Stimulated activated CD4-positive, alpha-beta T cell treated with anti-CD3 and anti-CD28 coated beads, Interleukin-12 subunit alpha, Interleukin-12 subunit beta, amount 100 ng/mL, for 48 hours (primary cell): ENCODE data around the gene PRR5L.

ENCODE experiments used
- DNase-seq, 3 donors: peaks; one replicate each; pipeline ENCODE4 v3.0.0-alpha.2; 2020; ENCODE audit warnings: low read depth in 2 of 3, low spot score in 1 of 3

Gene PRR5L

GRCh38 chr11:36278531-36279282 is 17.4 kb upstream of the PRR5L start:
- DNase-seq = no peak

GRCh38 chr11:36280531-36280930 is 15.6 kb upstream of the PRR5L start:
- DNase-seq = no peak

GRCh38 chr11:36281850-36282249 is 14.2 kb upstream of the PRR5L start:
- DNase-seq = no peak

- DNase-seq = no peak
Observed at GRCh38 chr11:36282926-36283325, 13.2 kb upstream of the PRR5L start.

DNA sequence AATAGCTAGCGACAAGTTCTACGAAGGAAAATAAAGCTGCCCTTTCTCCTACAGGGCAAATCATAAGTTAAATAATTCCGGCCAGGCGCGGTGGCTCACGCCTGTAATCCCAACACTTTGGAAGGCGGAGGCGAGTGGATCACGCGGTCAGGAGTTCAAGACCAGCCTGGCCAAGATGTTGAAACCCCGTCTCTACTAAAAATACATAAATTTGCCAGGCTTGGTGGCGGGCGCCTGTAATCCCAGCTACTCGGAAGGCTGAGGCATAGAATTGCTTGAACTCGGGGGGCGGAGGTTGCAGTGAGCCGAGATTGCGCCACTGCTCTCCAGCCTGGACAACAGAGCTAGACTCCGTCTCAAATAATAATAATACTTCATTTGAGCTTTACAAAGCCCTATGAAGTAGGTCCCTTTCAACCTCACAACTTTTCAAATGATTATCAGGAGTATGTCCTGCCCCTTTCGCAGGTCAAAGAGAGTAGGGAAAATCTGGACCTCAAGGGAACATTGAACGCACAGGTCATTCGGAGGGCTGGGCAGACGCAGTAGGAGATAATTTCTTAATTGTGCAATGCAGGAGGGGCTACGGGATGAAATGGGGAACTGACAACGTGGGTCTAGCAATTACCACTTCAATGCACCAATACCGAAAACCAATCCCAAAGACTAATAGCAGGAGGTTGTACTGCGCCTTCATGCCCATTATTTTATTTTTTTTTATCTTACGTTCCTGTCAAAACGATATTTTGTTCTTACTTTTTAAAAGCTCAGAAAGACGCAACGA is 7.5 kb upstream of the PRR5L start:
- no peak for DNase-seq

DNA sequence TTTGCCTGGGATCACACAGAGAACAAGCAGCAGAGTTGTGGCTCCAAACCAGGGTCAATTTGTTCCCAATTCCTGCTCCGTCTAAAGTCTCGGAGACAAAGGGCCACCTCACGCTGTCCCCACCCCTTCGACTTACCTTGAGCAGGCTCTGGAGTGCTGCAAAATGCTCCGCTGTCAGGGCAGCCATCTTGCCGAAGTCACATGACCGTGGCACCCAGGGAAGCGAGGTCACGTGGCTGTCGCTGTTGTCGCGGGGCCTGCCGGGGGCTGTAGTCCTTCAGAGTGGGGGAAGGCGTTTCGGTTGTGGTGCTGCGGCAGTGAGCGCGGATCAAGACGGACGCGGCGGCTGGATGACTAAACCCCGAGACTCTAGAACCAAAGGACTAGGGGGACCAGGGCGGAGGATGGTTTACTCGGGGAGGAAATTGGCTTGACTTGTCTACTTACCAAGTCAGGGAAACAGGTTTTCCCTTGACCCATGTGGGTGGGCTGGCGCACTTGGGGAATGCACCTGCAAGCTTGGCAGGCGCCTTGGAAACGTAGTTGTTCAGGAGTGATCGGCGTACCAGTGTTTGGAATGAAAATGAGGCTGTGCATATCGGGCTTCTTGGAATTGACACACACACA is 6.7 kb upstream of the PRR5L start, which contains the start of gene COMMD9:
Gene COMMD9, minus strand, starts transcription at position 199 of the 627 bp plus-strand sequence. Its CDS starts 12 bp downstream, at position 187.
- DNase-seq = peak; percentile 92 to 94 (median 92)

GRCh38 chr11:36292311-36292722 is 3.8 kb upstream of the PRR5L start:
- DNase-seq = peak in 1 of 3 donors; percentile 30

DNA sequence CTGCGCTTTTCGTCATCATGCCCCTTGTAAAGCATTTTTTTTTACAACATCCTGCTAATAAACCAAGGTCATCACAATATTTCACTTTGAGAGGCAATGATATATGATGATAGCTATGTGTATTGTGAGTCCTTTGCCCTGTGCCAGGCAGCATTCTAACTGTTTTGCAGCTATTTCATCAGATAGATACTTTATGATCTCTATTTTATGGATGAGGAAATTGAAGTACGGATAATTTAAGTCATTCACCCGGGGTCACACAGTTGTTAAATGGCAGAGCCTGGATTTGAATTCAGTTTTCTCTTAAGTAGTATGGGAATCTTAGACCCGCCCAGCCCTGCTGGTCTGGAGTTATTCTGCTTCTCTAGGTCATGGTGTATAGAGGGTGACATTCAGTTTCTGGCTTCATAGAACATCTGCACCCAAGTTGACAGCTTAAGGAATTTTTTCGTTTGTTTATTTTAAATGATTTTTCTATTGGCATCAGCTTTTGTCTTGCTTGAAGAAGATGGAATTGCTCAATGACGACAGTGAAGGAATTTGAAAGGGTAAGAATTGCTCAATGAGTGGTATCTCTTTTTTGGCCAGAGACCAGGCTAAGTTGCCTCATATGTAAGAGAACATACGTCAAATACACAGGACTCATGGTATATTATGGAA is 926 bp downstream of the PRR5L start:
- DNase-seq = no peak

GRCh38 chr11:36300650-36301049 is 4.6 kb downstream of the PRR5L start:
- DNase-seq = no peak

- no peak for DNase-seq
Observed at GRCh38 chr11:36304351-36304750, 8.3 kb downstream of the PRR5L start.

GRCh38 chr11:36305047-36305446 is 9.0 kb downstream of the PRR5L start:
- DNase-seq = no peak

DNA sequence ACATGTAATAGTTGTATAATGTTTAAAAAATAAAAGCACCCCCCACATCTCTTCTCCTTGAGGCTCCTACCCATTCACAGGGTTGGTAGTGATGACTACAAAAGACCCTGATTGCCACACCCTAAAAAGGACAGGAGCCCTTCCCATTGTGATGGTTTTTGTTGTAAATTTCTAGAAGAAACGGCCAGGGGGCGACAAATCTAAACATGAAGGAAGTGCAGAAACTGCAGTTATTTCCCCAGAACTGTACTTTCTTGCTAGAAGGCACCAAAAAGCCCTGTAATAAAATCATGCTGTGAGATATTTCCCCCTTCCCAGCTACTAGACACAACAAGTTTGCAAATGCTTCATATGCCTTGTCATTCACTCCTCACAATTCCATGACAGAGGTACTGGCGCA is 10.8 kb downstream of the PRR5L start:
- DNase-seq = peak in 1 of 3 donors; percentile 31

DNA sequence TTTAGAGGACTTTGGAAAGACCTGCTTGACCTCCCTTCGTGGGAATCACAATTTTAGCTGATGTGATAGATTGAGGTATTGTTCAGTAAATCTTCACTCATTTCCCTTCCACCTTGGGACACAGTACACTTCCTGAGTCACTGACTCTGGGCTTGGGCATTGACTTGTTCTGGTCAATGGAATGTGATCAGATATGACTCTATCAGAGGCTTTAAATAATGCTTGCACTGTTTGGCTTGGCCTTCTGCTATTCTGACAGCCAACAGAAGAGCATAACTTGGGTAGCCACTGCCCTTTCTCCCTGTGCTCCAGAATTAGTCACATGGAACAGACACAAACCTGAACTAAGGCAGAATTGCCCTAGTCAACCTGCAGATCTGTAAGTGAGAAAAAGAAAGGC is 12.5 kb downstream of the PRR5L start:
- no peak for DNase-seq

- DNase-seq = no peak
Observed at GRCh38 chr11:36309779-36310178, 13.7 kb downstream of the PRR5L start.

DNA sequence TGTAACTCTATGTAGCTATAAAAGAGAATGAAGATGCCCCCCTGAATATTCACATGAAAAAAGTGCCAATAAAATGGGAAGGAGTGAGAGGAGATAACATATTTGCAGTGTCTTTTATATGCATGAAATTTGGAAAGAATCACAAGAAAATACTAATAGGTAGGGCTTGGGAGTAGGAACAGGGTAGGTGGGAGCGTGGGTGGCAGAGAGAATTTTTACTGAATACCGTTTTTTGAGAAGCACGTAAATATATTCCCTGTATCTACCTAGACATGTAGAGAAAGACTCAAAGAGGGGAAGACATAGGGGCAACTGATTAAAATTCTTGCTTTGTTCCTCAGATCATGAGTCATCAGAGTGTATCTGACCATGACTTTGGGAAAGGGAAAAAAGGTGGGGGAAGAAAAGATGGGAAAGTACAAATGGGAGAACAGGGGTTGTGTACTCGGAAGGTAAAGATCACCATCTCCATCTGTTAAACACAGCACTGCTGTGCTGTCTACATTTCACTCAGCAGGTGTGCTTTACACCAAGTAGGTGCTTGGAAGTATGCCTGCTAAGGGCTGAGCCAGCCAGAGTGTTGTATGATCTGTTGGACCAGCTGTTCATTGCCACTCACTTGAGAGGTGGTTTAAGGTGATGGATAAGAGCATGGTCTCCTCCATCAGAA is 16.0 kb downstream of the PRR5L start:
- no peak for DNase-seq

DNA sequence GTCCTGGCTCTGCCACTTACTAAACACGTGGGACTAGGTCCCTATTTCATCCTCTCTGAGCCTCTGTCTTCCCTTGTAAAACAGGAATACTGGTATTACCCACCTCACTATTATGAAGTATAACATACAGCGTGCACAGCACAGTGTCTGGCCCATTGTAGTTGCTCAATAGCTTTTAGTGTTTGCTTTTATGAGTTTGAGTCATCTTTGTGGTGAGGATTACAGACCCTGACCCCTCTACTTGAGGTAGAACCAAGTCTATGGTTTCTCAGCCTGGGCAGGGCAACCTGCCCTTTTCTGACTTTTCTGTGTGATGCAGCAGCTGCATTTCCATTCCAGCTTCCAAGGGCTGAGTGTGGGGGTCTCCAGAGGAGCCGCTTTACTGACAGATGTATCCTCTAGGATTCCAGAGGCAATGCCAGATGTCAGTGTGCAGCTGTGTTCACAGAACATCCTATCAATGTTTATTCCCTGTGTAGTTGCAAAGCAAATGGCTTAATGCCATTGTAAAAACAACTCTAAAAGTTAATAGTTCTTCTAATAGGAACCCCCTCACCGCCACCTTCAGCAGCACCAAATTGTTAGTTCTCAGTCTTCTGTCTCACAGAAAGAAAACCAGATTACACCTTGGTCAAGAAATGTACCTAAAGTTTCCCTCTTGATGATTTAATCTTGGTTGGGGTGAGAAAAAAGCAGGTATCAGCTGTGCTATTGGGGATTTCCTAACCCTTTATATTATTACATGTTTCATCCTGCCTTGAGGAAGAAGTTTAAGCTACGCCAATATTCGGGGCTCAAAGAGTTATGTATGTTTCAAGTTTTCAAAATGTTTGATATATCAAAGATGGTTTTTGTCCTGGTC is 16.8 kb downstream of the PRR5L start:
- DNase-seq = no peak

- no peak for DNase-seq
Observed at GRCh38 chr11:36313750-36314433, 17.8 kb downstream of the PRR5L start.

- DNase-seq = no peak
Observed at GRCh38 chr11:36314434-36314767, 18.3 kb downstream of the PRR5L start.

DNA sequence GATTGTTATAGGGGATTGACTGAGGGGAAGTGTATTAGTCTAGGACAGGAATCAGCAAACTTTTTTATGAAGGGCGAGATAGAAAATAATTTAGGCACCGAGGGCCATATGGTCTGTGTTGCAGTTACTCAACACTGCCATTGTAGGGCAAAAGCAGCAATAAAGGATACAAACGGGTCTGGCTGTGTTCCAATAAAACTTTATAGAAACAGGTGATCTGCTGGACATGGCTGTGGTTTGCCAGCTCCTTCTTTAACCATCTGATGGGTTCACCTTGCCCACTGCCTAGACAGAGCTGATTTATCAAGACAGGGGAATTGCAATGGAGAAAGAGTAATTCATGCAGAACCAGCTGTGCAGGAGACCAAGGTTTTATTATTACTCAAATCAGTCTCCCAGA is 20.0 kb downstream of the PRR5L start:
- DNase-seq = no peak
